Measurements from ENCODE around the gene CLMN. TPM values are rescaled to one million over a fixed set of nuclear protein-coding genes. Genes with fewer than 3 reads are reported as not detected.

Gene CLMN
- total RNA-seq, 4 donors from 2014 or later: 6.5 to 10.0 (median 7.9) TPM

DNA sequence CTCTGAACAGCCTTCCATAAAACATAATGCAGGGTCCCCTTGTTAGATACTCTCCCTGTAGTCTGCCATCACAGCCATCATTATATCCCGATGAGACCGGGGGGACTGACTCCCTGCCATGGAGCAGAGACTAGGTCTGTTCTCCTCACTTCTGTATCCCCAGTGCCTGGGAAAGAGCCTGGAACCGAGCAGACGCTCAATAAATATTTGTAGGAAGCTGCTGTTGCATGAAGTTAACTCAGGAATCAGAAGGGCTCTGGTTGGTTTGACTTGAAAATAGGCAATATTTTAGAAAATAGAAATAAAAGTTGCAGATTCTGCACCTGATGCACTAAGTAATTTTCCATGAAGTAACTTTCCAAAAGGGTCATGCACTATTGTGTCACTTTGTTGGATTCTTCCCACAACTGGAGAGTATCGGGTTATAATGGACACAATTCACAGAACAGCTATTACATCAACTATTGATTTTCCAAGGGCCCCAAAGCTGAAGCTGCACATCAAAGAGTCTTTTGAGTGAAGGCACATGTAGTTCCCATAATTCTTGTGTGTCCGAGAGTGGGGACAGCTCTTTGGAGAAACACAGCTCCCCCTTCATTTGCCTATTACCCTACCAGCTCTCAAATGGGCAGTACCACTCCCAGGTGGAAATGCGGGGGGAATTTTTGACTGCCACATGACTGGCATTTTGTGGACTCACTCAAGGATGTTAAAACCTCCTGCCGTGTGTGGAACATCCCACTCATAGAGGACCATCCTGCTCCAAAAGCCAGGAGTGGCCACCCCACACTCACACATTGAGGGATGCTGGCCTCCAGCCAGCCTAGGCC is 18.8 kb downstream of the CLMN start:
- H3K36me3 ChIP-seq: no peaks in the 10 kb centered on the region
- 84% methylated on average over 8 of the region's 8 CpGs for WGBS
- no peak for TF ChIP-seq EP300 (IDR thresholded peaks at IDR 0.05)
- no peak for TF ChIP-seq POLR2A (IDR thresholded peaks at IDR 0.05; ENCODE audit: low read depth)

DNA sequence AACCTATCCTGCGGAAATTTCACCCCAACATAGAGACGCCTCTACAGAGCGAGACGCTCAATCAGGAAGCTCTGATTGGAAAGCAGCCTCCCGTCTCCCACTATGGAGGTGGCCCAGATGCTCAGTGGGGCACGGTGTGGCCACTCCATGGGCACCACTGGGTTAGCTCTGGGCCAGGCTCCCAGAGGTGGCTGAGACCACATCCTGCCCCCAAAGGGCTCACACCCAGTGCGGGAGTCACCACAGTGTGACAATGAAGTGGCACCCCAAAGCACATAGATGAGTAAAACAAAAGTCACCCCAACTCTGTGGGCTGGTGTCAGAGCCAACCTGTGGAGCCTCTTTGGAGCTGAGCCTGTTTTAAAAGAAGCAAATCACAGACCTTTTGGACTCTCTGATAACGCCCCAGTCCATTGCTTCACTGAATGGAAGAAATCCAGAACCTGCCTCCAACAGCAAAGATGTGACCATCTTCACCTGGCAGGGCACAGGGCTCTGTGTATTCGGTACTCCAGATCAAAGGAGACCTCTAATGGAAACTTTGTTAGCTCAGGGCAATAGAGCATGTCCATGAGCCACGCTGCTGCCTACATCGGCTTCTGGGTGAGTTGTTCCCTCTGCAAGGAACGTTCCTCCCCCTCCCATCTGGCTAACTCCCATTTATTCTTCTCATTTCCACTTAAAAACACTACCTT is 19.6 kb downstream of the CLMN start:
- Histone ChIP-seq H3K27ac (replicated peaks in 1 of 4) (peak overlapping the region in 1 of 4 donors; percentile 49), H3K36me3 (no peaks in the 10 kb centered on the region), H3K4me1 (peaks cover 0 to 24% (median 11%) of the 10 kb centered on the region in 4 donors), H3K9me3 (peaks cover 0 to 15% (median 3%) of the 10 kb centered on the region in 4 donors), H3K4me3 (no peak overlapping the region), H3K27me3 (peaks cover 0 to 6% (median 0%) of the 10 kb centered on the region in 4 donors)
- TF ChIP-seq, protein P1, sequence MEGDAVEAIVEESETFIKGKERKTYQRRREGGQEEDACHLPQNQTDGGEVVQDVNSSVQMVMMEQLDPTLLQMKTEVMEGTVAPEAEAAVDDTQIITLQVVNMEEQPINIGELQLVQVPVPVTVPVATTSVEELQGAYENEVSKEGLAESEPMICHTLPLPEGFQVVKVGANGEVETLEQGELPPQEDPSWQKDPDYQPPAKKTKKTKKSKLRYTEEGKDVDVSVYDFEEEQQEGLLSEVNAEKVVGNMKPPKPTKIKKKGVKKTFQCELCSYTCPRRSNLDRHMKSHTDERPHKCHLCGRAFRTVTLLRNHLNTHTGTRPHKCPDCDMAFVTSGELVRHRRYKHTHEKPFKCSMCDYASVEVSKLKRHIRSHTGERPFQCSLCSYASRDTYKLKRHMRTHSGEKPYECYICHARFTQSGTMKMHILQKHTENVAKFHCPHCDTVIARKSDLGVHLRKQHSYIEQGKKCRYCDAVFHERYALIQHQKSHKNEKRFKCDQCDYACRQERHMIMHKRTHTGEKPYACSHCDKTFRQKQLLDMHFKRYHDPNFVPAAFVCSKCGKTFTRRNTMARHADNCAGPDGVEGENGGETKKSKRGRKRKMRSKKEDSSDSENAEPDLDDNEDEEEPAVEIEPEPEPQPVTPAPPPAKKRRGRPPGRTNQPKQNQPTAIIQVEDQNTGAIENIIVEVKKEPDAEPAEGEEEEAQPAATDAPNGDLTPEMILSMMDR (IDR thresholded peaks at IDR 0.05): no peak
- TF ChIP-seq EP300 (IDR thresholded peaks at IDR 0.05): no peak
- no peak for TF ChIP-seq POLR2A (IDR thresholded peaks at IDR 0.05; ENCODE audit: low read depth)
- TF ChIP-seq POLR2AphosphoS5 (IDR thresholded peaks at IDR 0.05): no peak
- intact Hi-C loops (cut with DNase I): no loop called here
- DNase-seq (ENCODE audit: extremely low spot score): no peak
- WGBS: 88% methylated on average over 12 of the region's 12 CpGs

More for the DNA sequence above, 18.8 kb downstream of the CLMN start:
- H3K4me1 ChIP-seq: peaks cover 0 to 24% (median 11%) of the 10 kb centered on the region in 4 donors
- intact Hi-C loops (cut with DNase I): no loop called here
- no peak overlapping the region for H3K4me3 ChIP-seq
- peaks cover 0 to 6% (median 0%) of the 10 kb centered on the region in 4 donors for H3K27me3 ChIP-seq
- no peak for DNase-seq (ENCODE audit: extremely low spot score)
- peak overlapping the region in 2 of 4 donors; percentile 11 to 51 for H3K27ac ChIP-seq (replicated peaks in 1 of 4)
- H3K9me3 ChIP-seq: peaks cover 0 to 11% (median 2%) of the 10 kb centered on the region in 4 donors

DNA sequence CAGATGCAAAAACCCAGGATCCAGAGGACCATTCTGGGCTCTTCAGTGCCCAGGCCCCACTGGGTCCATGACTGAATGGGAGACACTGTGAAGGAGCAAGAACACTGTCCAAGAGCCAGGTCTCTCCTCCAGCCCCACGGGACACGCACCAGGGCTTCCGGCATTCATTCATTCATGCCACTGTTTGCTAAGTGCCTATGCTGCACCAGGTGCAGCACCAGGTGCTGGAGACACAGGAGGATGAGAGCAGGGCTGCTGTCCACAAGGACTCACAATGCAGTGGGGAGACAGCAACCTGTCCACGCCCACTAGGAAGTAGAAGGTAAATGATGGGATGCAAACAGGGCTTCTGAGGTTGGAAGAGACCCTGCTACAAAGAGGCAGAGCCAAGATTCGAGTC is 20.4 kb downstream of the CLMN start:
- TF ChIP-seq POLR2A (IDR thresholded peaks at IDR 0.05; ENCODE audit: low read depth) (no peak), POLR2AphosphoS5 (IDR thresholded peaks at IDR 0.05) (no peak), EP300 (IDR thresholded peaks at IDR 0.05) (no peak)
- TF ChIP-seq, protein P1 (IDR thresholded peaks at IDR 0.05): no peak
- Histone ChIP-seq H3K4me1 (peaks cover 0 to 24% (median 8%) of the 10 kb centered on the region in 4 donors), H3K27me3 (peaks cover 0 to 6% (median 0%) of the 10 kb centered on the region in 4 donors), H3K36me3 (no peaks in the 10 kb centered on the region), H3K9me3 (peaks cover 0 to 15% (median 3%) of the 10 kb centered on the region in 4 donors), H3K4me3 (no peak overlapping the region), H3K27ac (replicated peaks in 1 of 4) (no peak overlapping the region)
- WGBS: 100% methylated on average over 5 of the region's 5 CpGs
- intact Hi-C loops (cut with DNase I): no loop called here
- DNase-seq (ENCODE audit: extremely low spot score): no peak

DNA sequence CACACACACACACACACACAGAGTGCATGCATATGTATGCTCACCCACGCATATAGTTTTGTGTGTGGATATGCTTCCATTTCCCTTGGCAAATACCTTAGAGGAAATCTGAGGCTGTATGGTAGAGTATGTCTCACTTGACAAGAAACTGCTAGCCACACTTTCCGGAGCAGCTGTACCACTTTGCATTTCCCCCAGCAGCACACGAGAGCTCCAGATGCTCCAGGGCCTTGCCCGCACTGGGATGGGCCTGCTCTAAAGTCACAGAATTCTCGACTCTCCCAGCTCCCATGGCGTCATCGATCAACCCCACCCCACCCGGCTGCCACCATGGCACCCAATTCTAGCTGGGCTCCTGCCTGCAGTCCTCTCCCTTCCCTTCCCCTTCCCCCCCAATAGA is 21.9 kb downstream of the CLMN start:
- no peak overlapping the region for H3K27ac ChIP-seq (replicated peaks in 1 of 4)
- H3K27me3 ChIP-seq: no peaks in the 10 kb centered on the region
- peaks cover 0 to 15% (median 3%) of the 10 kb centered on the region in 4 donors for H3K9me3 ChIP-seq
- WGBS: 93% methylated on average over 7 of the region's 8 CpGs
- no peaks in the 10 kb centered on the region for H3K36me3 ChIP-seq
- H3K4me3 ChIP-seq: no peak overlapping the region
- DNase-seq (ENCODE audit: extremely low spot score): no peak
- intact Hi-C loops (cut with DNase I): no loop called here
- peaks cover 0 to 14% (median 6%) of the 10 kb centered on the region in 4 donors for H3K4me1 ChIP-seq
- TF ChIP-seq POLR2A (IDR thresholded peaks at IDR 0.05; ENCODE audit: low read depth): no peak
- TF ChIP-seq EP300 (IDR thresholded peaks at IDR 0.05): no peak
- TF ChIP-seq POLR2AphosphoS5 (IDR thresholded peaks at IDR 0.05): no peak
- TF ChIP-seq, protein P1 (IDR thresholded peaks at IDR 0.05): no peak

DNA sequence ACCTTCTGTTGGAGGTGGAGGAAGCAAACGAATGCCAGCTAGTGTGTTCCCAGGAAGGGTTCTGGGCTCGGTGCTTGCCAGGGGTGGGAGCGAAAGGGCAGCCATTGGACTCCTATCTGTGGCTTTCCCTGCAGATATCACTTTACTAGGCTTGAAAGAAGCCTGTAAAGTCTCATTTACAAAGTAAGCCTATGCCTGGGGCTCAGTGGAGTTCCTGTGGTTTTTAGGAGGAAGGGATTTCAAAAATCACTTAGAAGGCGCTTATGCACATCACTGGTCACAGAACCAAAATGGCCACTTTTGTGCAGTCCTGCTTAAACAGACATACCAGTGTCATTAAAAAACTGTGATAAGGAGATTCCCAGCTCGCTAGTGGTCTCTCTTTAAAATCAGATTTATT is 22.7 kb downstream of the CLMN start:
- H3K9me3 ChIP-seq: peaks cover 0 to 15% (median 3%) of the 10 kb centered on the region in 4 donors
- TF ChIP-seq EP300 (IDR thresholded peaks at IDR 0.05) (no peak), POLR2AphosphoS5 (IDR thresholded peaks at IDR 0.05) (no peak), POLR2A (IDR thresholded peaks at IDR 0.05; ENCODE audit: low read depth) (no peak)
- TF ChIP-seq, protein P1 (IDR thresholded peaks at IDR 0.05): no peak
- intact Hi-C loops (cut with DNase I): no loop called here
- DNase-seq (ENCODE audit: extremely low spot score): no peak
- WGBS: 89% methylated on average over 5 of the region's 5 CpGs
- H3K27ac ChIP-seq (replicated peaks in 1 of 4): no peak overlapping the region
- H3K36me3 ChIP-seq: no peaks in the 10 kb centered on the region
- no peaks in the 10 kb centered on the region for H3K27me3 ChIP-seq
- H3K4me3 ChIP-seq: no peak overlapping the region
- peaks cover 0 to 15% (median 6%) of the 10 kb centered on the region in 4 donors for H3K4me1 ChIP-seq

Measured in esophagus muscularis mucosa (tissue), 4 donors.